ENCODE data around the gene DNM2.

The DNM2 gene

DNA sequence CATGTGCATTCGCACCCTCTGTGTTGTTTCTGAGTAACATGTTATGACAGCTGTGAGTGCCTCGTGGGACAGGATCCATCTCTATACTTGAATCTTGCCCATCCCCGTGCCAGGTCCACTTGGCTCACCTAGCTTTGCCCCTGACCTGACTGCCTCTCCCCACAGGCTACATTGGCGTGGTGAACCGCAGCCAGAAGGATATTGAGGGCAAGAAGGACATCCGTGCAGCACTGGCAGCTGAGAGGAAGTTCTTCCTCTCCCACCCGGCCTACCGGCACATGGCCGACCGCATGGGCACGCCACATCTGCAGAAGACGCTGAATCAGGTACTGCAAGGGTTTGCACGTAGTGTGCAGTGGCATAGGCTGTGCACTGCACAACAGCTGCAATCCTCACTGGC is 64.9 kb downstream of the DNM2 start:
- TF ChIP-seq JUND (IDR thresholded peaks at IDR 0.05; ENCODE audit: low read depth), result no peak
- in situ Hi-C loops (cut with HindIII; ENCODE audit: low pct_unique_long_range_greater_than_20kb, low sequenced_read_pairs), result no loop called here
- no peak for DNase-seq (ENCODE audit: low read depth in 1 of 2, low spot score in 1 of 2)

DNA sequence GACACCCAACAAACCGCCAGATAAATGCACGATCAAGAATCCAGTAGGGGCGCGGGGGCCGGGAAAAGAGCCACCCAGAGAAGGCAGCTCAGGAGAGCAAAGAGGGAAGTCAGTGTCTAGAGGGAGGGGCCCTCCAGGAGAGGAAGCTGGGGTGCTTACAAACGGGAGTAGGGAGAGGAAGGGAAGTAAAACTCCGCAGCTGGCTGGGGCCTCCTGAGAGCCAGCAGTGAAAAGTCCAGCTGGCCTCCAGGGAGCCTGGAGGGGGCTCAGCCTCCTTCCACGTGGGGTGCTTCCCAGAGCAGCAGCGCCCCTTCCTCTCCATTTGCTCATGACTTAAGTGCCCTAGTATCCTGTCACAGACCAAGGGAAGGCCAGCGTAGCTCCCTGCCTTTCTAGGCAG is 66.4 kb downstream of the DNM2 start:
- DNase-seq (ENCODE audit: low read depth in 1 of 2, low spot score in 1 of 2), result no peak
- in situ Hi-C loops (cut with HindIII; ENCODE audit: low pct_unique_long_range_greater_than_20kb, low sequenced_read_pairs), result no loop called here
- no peak for TF ChIP-seq JUND (IDR thresholded peaks at IDR 0.05; ENCODE audit: low read depth)

GRCh38 chr19:10788146-10788545 is 70.3 kb downstream of the DNM2 start:
- in situ Hi-C loops (cut with HindIII; ENCODE audit: low pct_unique_long_range_greater_than_20kb, low sequenced_read_pairs), result no loop called here
- TF ChIP-seq JUND (IDR thresholded peaks at IDR 0.05; ENCODE audit: low read depth), result no peak
- no peak for DNase-seq (ENCODE audit: low read depth in 1 of 2, low spot score in 1 of 2)

GRCh38 chr19:10789866-10790265 is 72.0 kb downstream of the DNM2 start:
- DNase-seq (ENCODE audit: low read depth in 1 of 2, low spot score in 1 of 2), result no peak
- in situ Hi-C loops (cut with HindIII; ENCODE audit: low pct_unique_long_range_greater_than_20kb, low sequenced_read_pairs), result no loop called here
- no peak for TF ChIP-seq JUND (IDR thresholded peaks at IDR 0.05; ENCODE audit: low read depth)

DNA sequence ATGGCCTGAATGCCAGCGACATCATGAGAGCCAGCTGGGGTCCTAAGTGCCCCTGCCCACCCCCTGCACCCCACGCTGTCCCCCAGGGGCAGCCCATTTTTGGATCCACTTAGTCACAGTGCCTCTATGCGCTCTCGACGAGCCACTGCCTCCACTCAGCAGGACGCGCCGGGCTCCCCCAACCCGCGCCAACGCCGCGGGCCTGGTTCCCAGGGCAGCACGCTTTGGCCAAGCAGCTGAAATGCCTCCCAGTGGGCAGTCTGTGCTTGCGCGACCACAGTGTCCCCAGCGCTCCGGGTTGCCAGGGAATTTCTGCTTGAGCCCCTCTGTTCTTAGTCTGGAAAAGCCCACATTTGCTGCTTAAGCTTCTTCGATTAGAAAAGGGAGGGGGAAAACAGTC is 78.8 kb downstream of the DNM2 start:
- TF ChIP-seq JUND (IDR thresholded peaks at IDR 0.05; ENCODE audit: low read depth), result no peak
- no peak for DNase-seq (ENCODE audit: low read depth in 1 of 2, low spot score in 1 of 2)
- in situ Hi-C loops (cut with HindIII; ENCODE audit: low pct_unique_long_range_greater_than_20kb, low sequenced_read_pairs), result no loop called here

- DNase-seq (ENCODE audit: low read depth in 1 of 2, low spot score in 1 of 2), result no peak
- no peak for TF ChIP-seq JUND (IDR thresholded peaks at IDR 0.05; ENCODE audit: low read depth)
- in situ Hi-C loops (cut with HindIII; ENCODE audit: low pct_unique_long_range_greater_than_20kb, low sequenced_read_pairs), result no loop called here
Measured at GRCh38 chr19:10797078-10797477, 79.2 kb downstream of the DNM2 start.

DNA sequence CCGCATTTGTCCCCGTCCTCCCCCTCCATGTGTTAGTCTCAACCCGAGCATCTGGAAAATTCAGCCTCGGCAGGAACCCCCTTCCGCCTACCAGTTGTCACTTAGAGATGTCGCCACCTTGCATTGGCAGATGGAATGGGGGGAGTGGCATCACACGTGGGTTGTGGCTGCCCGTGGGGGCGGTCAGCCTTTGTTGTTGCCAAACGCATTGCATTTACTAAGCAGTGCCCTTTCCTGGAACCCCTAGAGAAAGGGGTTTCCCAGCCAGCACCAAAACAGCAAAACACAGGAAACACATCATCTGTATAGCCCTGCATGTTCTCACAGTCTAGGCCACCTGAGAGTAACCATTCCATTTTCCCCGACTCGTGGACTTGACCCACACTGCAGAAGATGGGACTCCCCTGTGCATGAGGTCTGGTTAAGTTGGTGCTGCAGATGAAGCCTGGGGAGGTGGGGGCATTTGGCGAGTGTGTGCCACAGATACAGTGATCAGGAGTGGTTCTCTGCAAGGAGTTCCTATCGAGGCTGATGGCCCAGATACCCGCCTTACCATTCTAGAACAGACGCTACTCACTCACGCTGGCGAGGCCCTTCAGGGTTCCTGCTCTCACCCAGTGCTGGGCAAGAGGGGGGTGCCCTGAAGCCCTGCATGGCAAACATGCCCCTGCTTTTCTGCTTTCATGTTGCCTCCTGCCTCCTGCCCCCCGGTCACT is 79.8 kb downstream of the DNM2 start:
- in situ Hi-C loops (cut with HindIII; ENCODE audit: low pct_unique_long_range_greater_than_20kb, low sequenced_read_pairs), result no loop called here
- no peak for DNase-seq (ENCODE audit: low read depth in 1 of 2, low spot score in 1 of 2)
- TF ChIP-seq JUND (IDR thresholded peaks at IDR 0.05; ENCODE audit: low read depth), result no peak

- in situ Hi-C loops (cut with HindIII; ENCODE audit: low pct_unique_long_range_greater_than_20kb, low sequenced_read_pairs), result no loop called here
- no peak for TF ChIP-seq JUND (IDR thresholded peaks at IDR 0.05; ENCODE audit: low read depth)
- no peak for DNase-seq (ENCODE audit: low read depth in 1 of 2, low spot score in 1 of 2)
Measured at GRCh38 chr19:10800488-10800887, 82.6 kb downstream of the DNM2 start.

GRCh38 chr19:10802479-10802878 is 84.6 kb downstream of the DNM2 start:
- no peak for DNase-seq (ENCODE audit: low read depth in 1 of 2, low spot score in 1 of 2)
- in situ Hi-C loops (cut with HindIII; ENCODE audit: low pct_unique_long_range_greater_than_20kb, low sequenced_read_pairs), result no loop called here

GRCh38 chr19:10803252-10803651 is 85.4 kb downstream of the DNM2 start:
- no peak for TF ChIP-seq JUND (IDR thresholded peaks at IDR 0.05; ENCODE audit: low read depth)
- DNase-seq (ENCODE audit: low read depth in 1 of 2, low spot score in 1 of 2), result no peak
- in situ Hi-C loops (cut with HindIII; ENCODE audit: low pct_unique_long_range_greater_than_20kb, low sequenced_read_pairs), result no loop called here

More at GRCh38 chr19:10802479-10802878, 84.6 kb downstream of the DNM2 start:
- TF ChIP-seq JUND (IDR thresholded peaks at IDR 0.05; ENCODE audit: low read depth), result no peak

GRCh38 chr19:10805065-10805757 is 87.3 kb downstream of the DNM2 start:
- no peak for TF ChIP-seq JUND (IDR thresholded peaks at IDR 0.05; ENCODE audit: low read depth)
- in situ Hi-C loops (cut with HindIII; ENCODE audit: low pct_unique_long_range_greater_than_20kb, low sequenced_read_pairs), result no loop called here
- no peak for DNase-seq (ENCODE audit: low read depth in 1 of 2, low spot score in 1 of 2)

- no peak for DNase-seq (ENCODE audit: low read depth in 1 of 2, low spot score in 1 of 2)
- in situ Hi-C loops (cut with HindIII; ENCODE audit: low pct_unique_long_range_greater_than_20kb, low sequenced_read_pairs), result no loop called here
- no peak for TF ChIP-seq JUND (IDR thresholded peaks at IDR 0.05; ENCODE audit: low read depth)
Measured at GRCh38 chr19:10805758-10806247, 87.9 kb downstream of the DNM2 start.

DNA sequence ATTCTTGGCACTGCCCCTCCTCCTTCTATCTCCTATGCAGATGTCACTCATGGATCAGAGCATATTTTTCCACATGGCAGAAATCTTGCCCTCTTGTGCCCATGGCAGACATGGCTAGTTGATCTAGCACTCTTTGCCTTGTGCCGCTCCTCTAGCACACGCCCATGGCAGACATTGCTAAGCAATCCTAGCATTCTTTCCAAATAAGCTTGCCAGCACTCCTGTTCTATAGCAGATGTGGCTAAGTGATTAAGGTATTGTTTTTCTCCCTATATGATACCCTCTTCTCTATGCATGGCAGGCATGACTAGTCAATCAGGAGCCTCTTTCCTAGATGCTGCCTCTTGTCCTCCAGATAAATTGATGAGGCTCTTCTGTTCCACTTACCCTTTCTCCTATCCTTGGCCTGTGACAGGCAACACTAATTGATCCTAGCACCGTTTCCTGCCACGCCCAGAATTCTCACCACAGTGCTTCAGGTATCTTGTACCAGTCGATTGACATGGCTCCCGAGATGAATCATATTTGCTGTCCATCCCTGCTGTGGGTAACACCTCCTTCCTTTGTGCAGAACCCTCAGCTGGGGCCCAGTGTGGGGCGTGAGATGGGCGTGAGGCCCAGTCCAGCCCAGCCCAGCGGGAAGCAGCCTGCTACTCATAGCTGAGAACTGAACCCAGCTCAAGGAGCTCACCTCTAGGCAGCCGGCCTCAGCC is 91.2 kb downstream of the DNM2 start:
- TF ChIP-seq JUND (IDR thresholded peaks at IDR 0.05; ENCODE audit: low read depth), result no peak
- in situ Hi-C loops (cut with HindIII; ENCODE audit: low pct_unique_long_range_greater_than_20kb, low sequenced_read_pairs), result no loop called here
- DNase-seq (ENCODE audit: low read depth in 1 of 2, low spot score in 1 of 2), result no peak

Data from T47D (cell line).